Transverse colon (tissue), 4 donors: ENCODE measurements around the gene KAT2B.

ENCODE experiments used
- CTCF ChIP-seq, 5 experiments: fragments of 200-600 bp in 3 of 5; fragments of 450-650 bp in 2 of 5; sonication (generic) in 3 of 5; IDR thresholded peaks; 1 replicate in 2 of 5; 2 replicates in 3 of 5; pipeline ENCODE4 v1.5.1; 2016 to 2017; ENCODE audit warnings: antibody characterized with exemption in 5 of 5, inconsistent platforms in 3 of 5, mild to moderate bottlenecking in 2 of 5, moderate library complexity in 1 of 5
- EP300 ChIP-seq: sonication (generic); formaldehyde crosslinking; IDR thresholded peaks from one replicate; pipeline ENCODE4 v1.6.1; 2017; ENCODE audit warnings: antibody characterized with exemption, low read depth
- POLR2A ChIP-seq: fragments of 450-650 bp; IDR thresholded peaks from one replicate; pipeline ENCODE4 v1.6.1; 2016; ENCODE audit warnings: antibody characterized with exemption, mild to moderate bottlenecking, moderate library complexity
- POLR2AphosphoS5 ChIP-seq, 3 donors: sonication (generic); formaldehyde crosslinking; IDR thresholded peaks; one replicate each; pipeline ENCODE4 v1.6.1; 2016; ENCODE audit warnings: antibody characterized with exemption in 3 of 3

DNA sequence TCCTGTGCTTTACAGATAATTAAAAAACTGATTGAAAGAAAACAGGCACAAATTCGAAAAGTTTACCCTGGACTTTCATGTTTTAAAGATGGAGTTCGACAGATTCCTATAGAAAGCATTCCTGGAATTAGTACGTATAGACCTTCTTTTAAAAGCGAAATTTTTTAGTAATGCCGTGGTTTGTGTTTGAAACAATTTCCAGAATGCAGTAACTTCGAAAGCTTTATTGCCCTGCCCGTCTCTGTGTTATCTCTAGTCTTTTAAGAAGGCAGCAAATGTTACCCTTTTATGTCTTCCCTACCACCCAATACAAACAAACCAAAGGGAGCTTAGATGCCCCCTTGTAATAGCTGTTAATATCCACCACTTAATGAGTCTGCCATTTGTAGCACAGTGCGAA, 106.1 kb downstream of the KAT2B start:
- TF ChIP-seq CTCF (IDR thresholded peaks at IDR 0.05) (no peak), POLR2AphosphoS5 (IDR thresholded peaks at IDR 0.05) (no peak), POLR2A (no peak), EP300 (no peak)
